ENCODE measurements around the gene ARHGEF25. TPM values are rescaled to one million over a fixed set of nuclear protein-coding genes. Genes with fewer than 3 reads are reported as not detected.

ARHGEF25 gene
- total and polyA plus RNA-seq, 2 of the 4 experiments (the other 2 are of a cell fraction) = 6.3 to 17.9 TPM

- Histone ChIP-seq H3K4me3 (ENCODE audit: insufficient read depth, low read depth, low read length) (no peak overlapping the region), H2AK9ac (replicated peaks; ENCODE audit: low read depth, low read length, poor library complexity) (no peak overlapping the region), H3K9me3 (ENCODE audit: control insufficient read depth, insufficient read depth, low read length) (no peaks in the 10 kb centered on the region), H3K14ac (replicated peaks; ENCODE audit: low read depth, low read length) (no peak overlapping the region), H2BK20ac (ENCODE audit: low read depth, low read length) (no peak overlapping the region), H4K5ac (ENCODE audit: low read depth, low read length) (no peak overlapping the region), H3K4me2 (ENCODE audit: low read depth, low read length) (no peak overlapping the region), H2AK5ac (ENCODE audit: low read depth, low read length) (no peak overlapping the region), H3K27me3 (ENCODE audit: control insufficient read depth, insufficient read depth, low read length) (peaks cover 71% of the 10 kb centered on the region), H3K9ac (ENCODE audit: low read depth, low read length) (no peak overlapping the region), H2BK5ac (ENCODE audit: low read depth, low read length, poor library complexity, severe bottlenecking) (no peak overlapping the region), H3K4ac (ENCODE audit: low read depth, low read length) (no peak overlapping the region), H2BK15ac (ENCODE audit: low read depth, low read length) (no peak overlapping the region), H2BK120ac (ENCODE audit: low read depth, low read length) (no peak overlapping the region), H3K56ac (ENCODE audit: extremely low read depth, insufficient read depth, low read length) (no peak overlapping the region), H4K91ac (ENCODE audit: insufficient read depth, low read depth, low read length) (no peak overlapping the region), H3K27ac (ENCODE audit: insufficient read depth, low read length) (no peak overlapping the region), H3K79me1 (ENCODE audit: low read depth in 1 of 2, low read length in 2 of 2) (no peaks in the 10 kb centered on the region), H2AFZ (replicated peaks; ENCODE audit: low read length, poor library complexity) (no peak overlapping the region), H4K8ac (ENCODE audit: low read depth in 2 of 2, low read length in 2 of 2) (no peak overlapping the region), H3K9me1 (ENCODE audit: insufficient read depth, low read length) (peaks cover 4% of the 10 kb centered on the region; the same call in 1 of the 2 replicates), H3K4me1 (ENCODE audit: control insufficient read depth, insufficient read depth, low read length) (no peaks in the 10 kb centered on the region; the same call in 1 of the 2 replicates), H3K18ac (ENCODE audit: low read depth, low read length) (no peak overlapping the region), H3K36me3 (ENCODE audit: control insufficient read depth, insufficient read depth, low read length) (peaks cover 3% of the 10 kb centered on the region; the same call in 1 of the 2 replicates), H3K23ac (ENCODE audit: low read depth, low read length) (no peak overlapping the region), H4K20me1 (ENCODE audit: insufficient read depth, low read length) (peaks cover 4% of the 10 kb centered on the region; the same call in 1 of the 2 replicates)
- in situ Hi-C loops (cut with MboI; ENCODE audit: low sequenced_read_pairs) = loop anchor here (5.0 kb wide), 1 partner anchor 41 kb away; no protein-coding TSS in a partner anchor
- DNase-seq (no peak), ATAC-seq (ENCODE audit: low read depth) (no peak)
- CTCF ChIA-PET = interaction anchor here (0.5 to 0.6 kb wide), 2 partner anchors 12 to 983 kb away, joined by 4 read pairs; no protein-coding TSS in a partner anchor
- dilution Hi-C loops (cut with HindIII; ENCODE audit: low sequenced_read_pairs, unreplicated experiment) = no loop called here
- BruUV-seq (replicated peaks) = no TSS peak
- TF ChIP-seq, protein P1, sequence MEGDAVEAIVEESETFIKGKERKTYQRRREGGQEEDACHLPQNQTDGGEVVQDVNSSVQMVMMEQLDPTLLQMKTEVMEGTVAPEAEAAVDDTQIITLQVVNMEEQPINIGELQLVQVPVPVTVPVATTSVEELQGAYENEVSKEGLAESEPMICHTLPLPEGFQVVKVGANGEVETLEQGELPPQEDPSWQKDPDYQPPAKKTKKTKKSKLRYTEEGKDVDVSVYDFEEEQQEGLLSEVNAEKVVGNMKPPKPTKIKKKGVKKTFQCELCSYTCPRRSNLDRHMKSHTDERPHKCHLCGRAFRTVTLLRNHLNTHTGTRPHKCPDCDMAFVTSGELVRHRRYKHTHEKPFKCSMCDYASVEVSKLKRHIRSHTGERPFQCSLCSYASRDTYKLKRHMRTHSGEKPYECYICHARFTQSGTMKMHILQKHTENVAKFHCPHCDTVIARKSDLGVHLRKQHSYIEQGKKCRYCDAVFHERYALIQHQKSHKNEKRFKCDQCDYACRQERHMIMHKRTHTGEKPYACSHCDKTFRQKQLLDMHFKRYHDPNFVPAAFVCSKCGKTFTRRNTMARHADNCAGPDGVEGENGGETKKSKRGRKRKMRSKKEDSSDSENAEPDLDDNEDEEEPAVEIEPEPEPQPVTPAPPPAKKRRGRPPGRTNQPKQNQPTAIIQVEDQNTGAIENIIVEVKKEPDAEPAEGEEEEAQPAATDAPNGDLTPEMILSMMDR (conservative IDR thresholded peaks at IDR 0.05; ENCODE audit: low read depth, low read length) = no peak
- TF ChIP-seq BHLHE40 (IDR thresholded peaks at IDR 0.05; ENCODE audit: low read depth, low read length) (no peak), MXI1 (IDR thresholded peaks at IDR 0.05; ENCODE audit: borderline replicate concordance, low read depth, low read length) (no peak), ELK1 (IDR thresholded peaks at IDR 0.05; ENCODE audit: borderline replicate concordance, low read depth, low read length) (no peak), RAD21 (IDR thresholded peaks at IDR 0.05; ENCODE audit: low read length) (no peak), NFE2L2 (IDR thresholded peaks at IDR 0.05; ENCODE audit: low read depth, low read length) (no peak), MAFK (IDR thresholded peaks at IDR 0.05; ENCODE audit: low read depth, low read length) (no peak), FOS (IDR thresholded peaks at IDR 0.05; ENCODE audit: low read depth, low read length) (no peak), CEBPB (IDR thresholded peaks at IDR 0.05; ENCODE audit: low read depth, low read length) (no peak)
- intact Hi-C loops (cut with micrococcal nuclease) = loop anchor here (5.0 kb wide), 1 partner anchor 161 kb away; no protein-coding TSS in a partner anchor
- POLR2A ChIA-PET (ENCODE audit: unreplicated experiment) = no interaction called here
- WGBS, 2 experiments (ENCODE audit: extremely low coverage in 2 of 2, insufficient read length in 1 of 2) = 57 to 100% methylated on average over 1 of the region's 2 CpGs
Measured at GRCh38 chr12:57623385-57623784, 12.2 kb downstream of the ARHGEF25 start.

Data from IMR-90 (cell line).